ENCODE data around the gene RRN3.
"Not testable (repeated sequence)": the region's sequence is repeated elsewhere in the genome, so short reads cannot be mapped to it uniquely, and the experiment has no call there.

The RRN3 gene

GRCh38 chr16:15049581-15050180, 44.4 kb downstream of the RRN3 start:
- Histone ChIP-seq H3K27me3 (replicated peaks; ENCODE audit: control insufficient read depth, insufficient read depth, low read length, poor library complexity, severe bottlenecking) (no peaks in the 10 kb centered on the region), H3K9me3 (ENCODE audit: control insufficient read depth, low read length) (no peaks in the 10 kb centered on the region), H3K36me3 (ENCODE audit: control insufficient read depth, insufficient read depth, low read length) (peaks cover 4% of the 10 kb centered on the region), H3K4me3 (ENCODE audit: insufficient read depth, low read depth, low read length, poor library complexity, severe bottlenecking) (no peak overlapping the region), H3K4me1 (ENCODE audit: control insufficient read depth, insufficient read depth, low read length, poor library complexity, severe bottlenecking) (no peaks in the 10 kb centered on the region), H3K27ac (ENCODE audit: insufficient read depth, low read length, poor library complexity, severe bottlenecking) (no peak overlapping the region)
- no peak for DNase-seq

GRCh38 chr16:15046692-15047376, 47.2 kb downstream of the RRN3 start:
- DNase-seq, result no peak
- Histone ChIP-seq H3K4me3 (ENCODE audit: insufficient read depth, low read depth, low read length, poor library complexity, severe bottlenecking) (no peak overlapping the region), H3K4me1 (ENCODE audit: control insufficient read depth, insufficient read depth, low read length, poor library complexity, severe bottlenecking) (no peaks in the 10 kb centered on the region), H3K9me3 (ENCODE audit: control insufficient read depth, low read length) (no peaks in the 10 kb centered on the region), H3K27me3 (replicated peaks; ENCODE audit: control insufficient read depth, insufficient read depth, low read length, poor library complexity, severe bottlenecking) (no peaks in the 10 kb centered on the region), H3K27ac (ENCODE audit: insufficient read depth, low read length, poor library complexity, severe bottlenecking) (no peak overlapping the region), H3K36me3 (ENCODE audit: control insufficient read depth, insufficient read depth, low read length) (peaks cover 7% of the 10 kb centered on the region)

GRCh38 chr16:15045270-15045669, 48.8 kb downstream of the RRN3 start:
- H3K27me3 ChIP-seq (replicated peaks; ENCODE audit: control insufficient read depth, insufficient read depth, low read length, poor library complexity, severe bottlenecking); DNase-seq; H3K27ac ChIP-seq (ENCODE audit: insufficient read depth, low read length, poor library complexity, severe bottlenecking); H3K4me1 ChIP-seq (ENCODE audit: control insufficient read depth, insufficient read depth, low read length, poor library complexity, severe bottlenecking); H3K9me3 ChIP-seq (ENCODE audit: control insufficient read depth, low read length); H3K4me3 ChIP-seq (ENCODE audit: insufficient read depth, low read depth, low read length, poor library complexity, severe bottlenecking): not testable (repeated sequence)
- peaks cover 23% of the 10 kb centered on the region for H3K36me3 ChIP-seq (ENCODE audit: control insufficient read depth, insufficient read depth, low read length)

- H3K4me3 ChIP-seq (ENCODE audit: insufficient read depth, low read depth, low read length, poor library complexity, severe bottlenecking), result no peak overlapping the region
- no peak for DNase-seq
- H3K27ac ChIP-seq (ENCODE audit: insufficient read depth, low read length, poor library complexity, severe bottlenecking), result no peak overlapping the region
- peaks cover 28% of the 10 kb centered on the region for H3K36me3 ChIP-seq (ENCODE audit: control insufficient read depth, insufficient read depth, low read length)
- no peaks in the 10 kb centered on the region for H3K9me3 ChIP-seq (ENCODE audit: control insufficient read depth, low read length)
- no peaks in the 10 kb centered on the region for H3K4me1 ChIP-seq (ENCODE audit: control insufficient read depth, insufficient read depth, low read length, poor library complexity, severe bottlenecking)
- H3K27me3 ChIP-seq (replicated peaks; ENCODE audit: control insufficient read depth, insufficient read depth, low read length, poor library complexity, severe bottlenecking), result no peaks in the 10 kb centered on the region
Measured at GRCh38 chr16:15044286-15044685, 49.8 kb downstream of the RRN3 start.

- DNase-seq, result no peak
- no peaks in the 10 kb centered on the region for H3K4me1 ChIP-seq (ENCODE audit: control insufficient read depth, insufficient read depth, low read length, poor library complexity, severe bottlenecking)
- H3K4me3 ChIP-seq (ENCODE audit: insufficient read depth, low read depth, low read length, poor library complexity, severe bottlenecking), result no peak overlapping the region
- H3K36me3 ChIP-seq (ENCODE audit: control insufficient read depth, insufficient read depth, low read length), result peaks cover 34% of the 10 kb centered on the region
- H3K27me3 ChIP-seq (replicated peaks; ENCODE audit: control insufficient read depth, insufficient read depth, low read length, poor library complexity, severe bottlenecking), result no peaks in the 10 kb centered on the region
- no peak overlapping the region for H3K27ac ChIP-seq (ENCODE audit: insufficient read depth, low read length, poor library complexity, severe bottlenecking)
- H3K9me3 ChIP-seq (ENCODE audit: control insufficient read depth, low read length), result no peaks in the 10 kb centered on the region
Measured at GRCh38 chr16:15043344-15043743, 50.7 kb downstream of the RRN3 start.

GRCh38 chr16:15041271-15042004, 52.6 kb downstream of the RRN3 start:
- no peak overlapping the region for H3K4me3 ChIP-seq (ENCODE audit: insufficient read depth, low read depth, low read length, poor library complexity, severe bottlenecking)
- DNase-seq, result no peak
- peaks cover 53% of the 10 kb centered on the region for H3K36me3 ChIP-seq (ENCODE audit: control insufficient read depth, insufficient read depth, low read length)
- no peak overlapping the region for H3K27ac ChIP-seq (ENCODE audit: insufficient read depth, low read length, poor library complexity, severe bottlenecking)
- no peaks in the 10 kb centered on the region for H3K4me1 ChIP-seq (ENCODE audit: control insufficient read depth, insufficient read depth, low read length, poor library complexity, severe bottlenecking)
- no peaks in the 10 kb centered on the region for H3K27me3 ChIP-seq (replicated peaks; ENCODE audit: control insufficient read depth, insufficient read depth, low read length, poor library complexity, severe bottlenecking)
- H3K9me3 ChIP-seq (ENCODE audit: control insufficient read depth, low read length), result no peaks in the 10 kb centered on the region

- H3K4me3 ChIP-seq (ENCODE audit: insufficient read depth, low read depth, low read length, poor library complexity, severe bottlenecking), result no peak overlapping the region
- H3K27ac ChIP-seq (ENCODE audit: insufficient read depth, low read length, poor library complexity, severe bottlenecking), result no peak overlapping the region
- H3K36me3 ChIP-seq (ENCODE audit: control insufficient read depth, insufficient read depth, low read length), result peaks cover 69% of the 10 kb centered on the region
- no peaks in the 10 kb centered on the region for H3K9me3 ChIP-seq (ENCODE audit: control insufficient read depth, low read length)
- no peaks in the 10 kb centered on the region for H3K27me3 ChIP-seq (replicated peaks; ENCODE audit: control insufficient read depth, insufficient read depth, low read length, poor library complexity, severe bottlenecking)
- no peak for DNase-seq
- H3K4me1 ChIP-seq (ENCODE audit: control insufficient read depth, insufficient read depth, low read length, poor library complexity, severe bottlenecking), result no peaks in the 10 kb centered on the region
Measured at GRCh38 chr16:15038689-15039088, 55.4 kb downstream of the RRN3 start.

- no peak overlapping the region for H3K4me3 ChIP-seq (ENCODE audit: insufficient read depth, low read depth, low read length, poor library complexity, severe bottlenecking)
- DNase-seq, result no peak
- peaks cover 78% of the 10 kb centered on the region for H3K36me3 ChIP-seq (ENCODE audit: control insufficient read depth, insufficient read depth, low read length)
- no peaks in the 10 kb centered on the region for H3K4me1 ChIP-seq (ENCODE audit: control insufficient read depth, insufficient read depth, low read length, poor library complexity, severe bottlenecking)
- H3K27me3 ChIP-seq (replicated peaks; ENCODE audit: control insufficient read depth, insufficient read depth, low read length, poor library complexity, severe bottlenecking), result no peaks in the 10 kb centered on the region
- H3K9me3 ChIP-seq (ENCODE audit: control insufficient read depth, low read length), result no peaks in the 10 kb centered on the region
- no peak overlapping the region for H3K27ac ChIP-seq (ENCODE audit: insufficient read depth, low read length, poor library complexity, severe bottlenecking)
Measured at GRCh38 chr16:15037745-15038144, 56.3 kb downstream of the RRN3 start.

GRCh38 chr16:15037003-15037402, 57.1 kb downstream of the RRN3 start:
- no peak for DNase-seq
- no peaks in the 10 kb centered on the region for H3K9me3 ChIP-seq (ENCODE audit: control insufficient read depth, low read length)
- H3K36me3 ChIP-seq (ENCODE audit: control insufficient read depth, insufficient read depth, low read length), result peaks cover 82% of the 10 kb centered on the region
- no peak overlapping the region for H3K4me3 ChIP-seq (ENCODE audit: insufficient read depth, low read depth, low read length, poor library complexity, severe bottlenecking)
- no peak overlapping the region for H3K27ac ChIP-seq (ENCODE audit: insufficient read depth, low read length, poor library complexity, severe bottlenecking)
- H3K27me3 ChIP-seq (replicated peaks; ENCODE audit: control insufficient read depth, insufficient read depth, low read length, poor library complexity, severe bottlenecking), result no peaks in the 10 kb centered on the region
- H3K4me1 ChIP-seq (ENCODE audit: control insufficient read depth, insufficient read depth, low read length, poor library complexity, severe bottlenecking), result no peaks in the 10 kb centered on the region

GRCh38 chr16:15035163-15035729, 58.8 kb downstream of the RRN3 start:
- DNase-seq, result no peak
- H3K36me3 ChIP-seq (ENCODE audit: control insufficient read depth, insufficient read depth, low read length), result peaks cover 78% of the 10 kb centered on the region
- no peak overlapping the region for H3K27ac ChIP-seq (ENCODE audit: insufficient read depth, low read length, poor library complexity, severe bottlenecking)

More at GRCh38 chr16:15035163-15035729, 58.8 kb downstream of the RRN3 start:
- Histone ChIP-seq H3K27me3 (replicated peaks; ENCODE audit: control insufficient read depth, insufficient read depth, low read length, poor library complexity, severe bottlenecking) (no peaks in the 10 kb centered on the region), H3K9me3 (ENCODE audit: control insufficient read depth, low read length) (no peaks in the 10 kb centered on the region), H3K4me1 (ENCODE audit: control insufficient read depth, insufficient read depth, low read length, poor library complexity, severe bottlenecking) (no peaks in the 10 kb centered on the region), H3K4me3 (ENCODE audit: insufficient read depth, low read depth, low read length, poor library complexity, severe bottlenecking) (no peak overlapping the region)

Data from effector memory CD4-positive, alpha-beta T cell (primary cell).